PC-9 (cell line): ENCODE data around the gene PSMA7. TPM values are rescaled to one million over a fixed set of nuclear protein-coding genes. Genes with fewer than 3 reads are reported as not detected.

ENCODE experiments used
- BruUV-seq: library from RNA; stranded (reverse); fragments of 400-500 nt; replicated peaks from 2 replicates; lab custom pipeline; 2021; lab: Mats Ljungman, UMichigan
- CTCF ChIA-PET: fragments of 300-600 bp; sonication (Branson Sonifier 250); formaldehyde crosslinking; loops from one replicate; lab custom pipeline; 2022; ENCODE audit warnings: antibody characterized with exemption; lab: Charles Lee
- POLR2A ChIA-PET: fragments of 300-600 bp; sonication (Branson Sonifier 250); formaldehyde crosslinking; loops from one replicate; lab custom pipeline; 2022; ENCODE audit warnings: antibody characterized with exemption; ENCODE audit not compliant: unreplicated experiment; lab: Charles Lee
- DNase-seq, 2 experiments: peaks; one replicate each; pipeline versions ENCODE4 v3.0.0 to v3.0.0-alpha.2; 2015 to 2022; ENCODE audit warnings: mixed read lengths in 1 of 2
- H2AFZ ChIP-seq: fragments of 200-600 bp; sonication (generic); 2 replicates; pipeline ENCODE4 v1.8.1; 2017; ENCODE audit warnings: antibody characterized with exemption
- H3F3A ChIP-seq: fragments of 200-600 bp; sonication (generic); 2 replicates; pipeline ENCODE4 v1.8.1; 2017; ENCODE audit warnings: antibody characterized with exemption, mild to moderate bottlenecking, low read depth; ENCODE audit not compliant: insufficient read depth
- H3K27ac ChIP-seq: fragments of 200-600 bp; sonication (generic); 2 replicates; pipeline ENCODE4 v1.6.1; 2016; ENCODE audit warnings: mixed run types
- H3K27me3 ChIP-seq: fragments of 200-600 bp; sonication (generic); 2 replicates; pipeline ENCODE4 v1.6.1; 2016; ENCODE audit warnings: low read depth, mixed run types; ENCODE audit not compliant: insufficient read depth
- H3K36me3 ChIP-seq: fragments of 200-600 bp; sonication (generic); 2 replicates; pipeline ENCODE4 v1.6.1; 2016; ENCODE audit warnings: low read depth, mixed run types
- H3K4me1 ChIP-seq: fragments of 200-600 bp; sonication (generic); replicated peaks from 2 replicates; pipeline ENCODE4 v1.6.1; 2016; ENCODE audit warnings: mixed run types; ENCODE audit not compliant: insufficient read depth
- H3K4me2 ChIP-seq: fragments of 200-600 bp; sonication (generic); 2 replicates; pipeline ENCODE4 v1.6.1; 2017; ENCODE audit warnings: mixed run types
- H3K4me3 ChIP-seq: fragments of 200-600 bp; sonication (generic); 2 replicates; pipeline ENCODE4 v1.6.1; 2016; ENCODE audit warnings: mixed run types
- H3K79me2 ChIP-seq: fragments of 200-600 bp; sonication (generic); 2 replicates; pipeline ENCODE4 v1.6.1; 2017; ENCODE audit warnings: low read depth, mixed run types
- H3K9me2 ChIP-seq: fragments of 200-600 bp; sonication (generic); 2 replicates; pipeline ENCODE4 v1.8.1; 2017; ENCODE audit warnings: mild to moderate bottlenecking; ENCODE audit not compliant: insufficient read depth
- H3K9me3 ChIP-seq: fragments of 200-600 bp; sonication (generic); 2 replicates; pipeline ENCODE4 v1.8.1; 2016; ENCODE audit warnings: low read depth; ENCODE audit not compliant: insufficient read depth
- H4K20me1 ChIP-seq: fragments of 200-600 bp; sonication (generic); 2 replicates; pipeline ENCODE4 v1.8.1; 2017; ENCODE audit not compliant: insufficient read depth
- CTCF ChIP-seq: fragments of 200-600 bp; sonication (generic); conservative IDR thresholded peaks from 2 replicates; pipeline ENCODE4 v1.6.1; 2017; ENCODE audit warnings: mixed run types, antibody characterized with exemption, mild to moderate bottlenecking, moderate library complexity
- EZH2 ChIP-seq: fragments of 200-600 bp; sonication (generic); IDR thresholded peaks from 2 replicates; pipeline ENCODE4 v1.8.0; 2017; ENCODE audit warnings: antibody characterized with exemption, low read depth
- intact Hi-C: fragments of 100-400 bp; cut with micrococcal nuclease; formaldehyde crosslinking; loops from one replicate; pipeline ENCODE4 v1.10.0; 2022; ENCODE audit not compliant: unreplicated experiment
- total RNA-seq: library from RNA; stranded (reverse); gene quantifications from 2 replicates; pipeline ENCODE4 v1.2.3, GENCODE V29; 2021

The PSMA7 gene
- total RNA-seq, 1 experiment from 2014 or later = 391 TPM

DNA sequence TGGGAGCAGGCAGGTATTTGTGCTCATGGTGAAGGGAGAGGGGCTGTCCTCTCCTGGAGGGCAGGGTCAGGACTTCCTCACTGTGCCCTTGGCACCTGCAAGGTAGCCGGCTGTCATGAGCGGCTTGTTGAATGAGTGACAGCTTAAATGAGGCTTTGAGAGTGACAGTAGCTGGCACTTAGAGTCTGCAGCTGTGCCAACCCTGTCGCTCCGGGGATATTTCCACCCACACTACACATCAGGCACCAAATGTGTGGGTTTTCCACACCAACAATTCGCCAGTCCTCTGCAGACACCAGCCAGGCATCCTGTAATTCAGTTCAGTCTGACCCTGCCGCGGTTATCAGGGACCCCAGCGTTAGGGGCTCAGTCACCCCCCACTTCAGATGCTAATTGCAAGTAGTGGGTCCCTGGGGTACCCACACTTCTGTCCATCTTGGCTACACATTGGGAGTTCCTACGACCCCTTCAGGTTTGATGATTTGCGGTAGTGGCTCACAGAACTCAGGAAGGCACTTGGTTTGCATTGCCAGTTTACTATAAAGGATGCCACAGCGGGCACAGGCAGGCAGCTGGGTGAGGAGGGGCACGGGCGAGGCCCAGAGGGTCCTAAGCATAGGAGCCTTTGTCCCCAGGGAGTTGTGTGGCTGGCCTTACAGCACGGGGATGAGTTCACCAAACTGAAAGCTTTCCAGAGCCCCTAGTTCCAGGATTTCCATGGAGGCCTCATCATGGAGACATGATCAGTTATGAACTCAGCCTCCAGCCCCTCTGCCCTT, 48.8 kb upstream of the PSMA7 start:
- POLR2A ChIA-PET = no interaction called here
- H2AFZ ChIP-seq = no peak overlapping the region
- no peak overlapping the region for H3K4me3 ChIP-seq
- CTCF ChIA-PET = no interaction called here
- no TSS peak for BruUV-seq
- no peak for DNase-seq
- intact Hi-C loops = no loop called here
- peaks cover 22% of the 10 kb centered on the region for H3K79me2 ChIP-seq
- no peaks in the 10 kb centered on the region for H3K9me2 ChIP-seq
- TF ChIP-seq EZH2 = no peak
- TF ChIP-seq CTCF = no peak
- no peaks in the 10 kb centered on the region for H3K27me3 ChIP-seq
- H4K20me1 ChIP-seq = peaks cover 36% of the 10 kb centered on the region
- peaks cover 23% of the 10 kb centered on the region for H3K36me3 ChIP-seq
- no peaks in the 10 kb centered on the region for H3K4me1 ChIP-seq
- H3K27ac ChIP-seq = no peak overlapping the region
- no peaks in the 10 kb centered on the region for H3K9me3 ChIP-seq
- H3K4me2 ChIP-seq = no peak overlapping the region
- H3F3A ChIP-seq = peaks cover 8% of the 10 kb centered on the region; the same call in 1 of the 2 replicates

DNA sequence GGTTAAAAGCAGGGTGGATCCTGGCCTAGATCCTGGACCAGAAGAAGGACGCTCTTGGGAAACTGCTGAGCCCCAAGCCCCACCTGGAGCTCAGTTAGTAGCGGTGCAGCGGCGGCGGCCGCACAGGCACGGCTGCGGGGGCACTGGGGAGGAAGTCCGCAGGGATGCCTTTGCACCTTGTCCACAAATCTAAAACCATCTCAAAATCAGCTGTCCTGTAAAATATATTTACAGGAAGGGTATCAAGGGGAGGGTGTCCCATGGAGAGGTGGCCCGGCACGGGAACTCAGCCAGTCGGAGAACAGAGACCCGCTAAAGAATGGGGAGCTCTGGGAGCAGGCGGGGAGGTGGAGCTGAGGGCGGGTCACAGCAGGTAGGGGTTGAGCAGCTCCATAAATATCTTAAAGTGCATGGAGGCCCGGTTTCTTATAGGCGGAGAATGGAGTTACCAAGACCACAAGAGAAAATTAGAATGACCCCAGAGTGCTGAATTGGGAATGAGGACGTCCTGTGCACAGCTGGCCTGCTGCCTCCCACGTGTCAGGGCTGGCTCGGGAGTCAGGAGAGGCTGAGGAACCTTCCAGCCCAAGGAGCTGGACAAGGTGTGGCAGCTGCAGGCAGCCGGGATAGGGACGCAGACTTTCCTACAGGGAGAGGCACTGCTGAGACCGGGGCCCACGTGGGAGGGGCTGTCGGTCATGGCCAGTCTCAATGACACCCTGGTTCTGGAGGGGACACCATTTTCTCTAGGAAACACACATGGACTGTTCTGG, 47.6 kb upstream of the PSMA7 start:
- DNase-seq = no peak
- no peak overlapping the region for H3K27ac ChIP-seq
- no peaks in the 10 kb centered on the region for H3K9me2 ChIP-seq
- POLR2A ChIA-PET = no interaction called here
- no peak overlapping the region for H3K4me3 ChIP-seq
- TF ChIP-seq CTCF (no peak), EZH2 (no peak)
- H3K4me2 ChIP-seq = no peak overlapping the region
- peaks cover 13% of the 10 kb centered on the region; the same call in 1 of the 2 replicates for H3F3A ChIP-seq
- intact Hi-C loops = no loop called here
- CTCF ChIA-PET = no interaction called here
- H3K79me2 ChIP-seq = peaks cover 32% of the 10 kb centered on the region
- no peaks in the 10 kb centered on the region for H3K27me3 ChIP-seq
- peaks cover 23% of the 10 kb centered on the region for H3K36me3 ChIP-seq
- no peaks in the 10 kb centered on the region for H3K4me1 ChIP-seq
- no peak overlapping the region for H2AFZ ChIP-seq
- peaks cover 38% of the 10 kb centered on the region for H4K20me1 ChIP-seq
- BruUV-seq = no TSS peak
- H3K9me3 ChIP-seq = no peaks in the 10 kb centered on the region

- H3K4me1 ChIP-seq = peaks cover 8% of the 10 kb centered on the region
- H3K27ac ChIP-seq = no peak overlapping the region
- BruUV-seq = no TSS peak
- no peak overlapping the region for H2AFZ ChIP-seq
- ChIA-PET POLR2A (no interaction called here), CTCF (interaction anchor here (0.5 to 0.6 kb wide), 2 partner anchors 97 to 106 kb away, joined by 3 to 4 read pairs; no protein-coding TSS in a partner anchor)
- no peaks in the 10 kb centered on the region for H3K9me2 ChIP-seq
- no peaks in the 10 kb centered on the region for H3K27me3 ChIP-seq
- no peaks in the 10 kb centered on the region for H3K9me3 ChIP-seq
- DNase-seq = no peak
- H3K79me2 ChIP-seq = peaks cover 64% of the 10 kb centered on the region
- peaks cover 15% of the 10 kb centered on the region; the same call in 1 of the 2 replicates for H3F3A ChIP-seq
- intact Hi-C loops = no loop called here
- peaks cover 16% of the 10 kb centered on the region for H3K36me3 ChIP-seq
- H4K20me1 ChIP-seq = peaks cover 29% of the 10 kb centered on the region
- TF ChIP-seq CTCF = no peak
- no peak for TF ChIP-seq EZH2
- no peak overlapping the region for H3K4me2 ChIP-seq
- H3K4me3 ChIP-seq = no peak overlapping the region
Measured at GRCh38 chr20:62186887-62187866, 44.0 kb upstream of the PSMA7 start.
